Panc1 (cell line): Measurements from ENCODE around the gene FIGNL2. TPM values are rescaled to one million over a fixed set of nuclear protein-coding genes. Genes with fewer than 3 reads are reported as not detected.

Experiments used
- ATAC-seq: fragments of 200-7000 bp; cut with Tn5 transposase; 2 replicates; pipeline ENCODE4 v1.9.1; 2020; ENCODE audit warnings: mild to moderate bottlenecking, moderate library complexity
- BruUV-seq: library from RNA; stranded (reverse); fragments of 400-500 nt; replicated peaks from 2 replicates; lab custom pipeline; 2021; lab: Mats Ljungman, UMichigan
- CTCF ChIA-PET: fragments of 300-600 bp; sonication (Branson Sonifier 250); formaldehyde crosslinking; loops from one replicate; lab custom pipeline; 2022; ENCODE audit warnings: antibody characterized with exemption; lab: Charles Lee
- POLR2A ChIA-PET: fragments of 300-600 bp; sonication (Branson Sonifier 250); formaldehyde crosslinking; loops from one replicate; lab custom pipeline; 2022; ENCODE audit warnings: antibody characterized with exemption; lab: Charles Lee
- DNase-seq: peaks from one replicate; pipeline ENCODE4 v3.0.0-alpha.2; 2010; ENCODE audit warnings: low read depth, low spot score
- H3K27ac ChIP-seq: 2 replicates; pipeline ENCODE4 v1.5.1; 2011; ENCODE audit warnings: mild to moderate bottlenecking, low read length, inconsistent platforms
- H3K27me3 ChIP-seq: fragments of 200-500 bp; sonication (Bioruptor generic); 2 replicates; pipeline ENCODE4 v1.6.0; 2014; ENCODE audit warnings: low read length, inconsistent platforms; ENCODE audit not compliant: control insufficient read depth, insufficient read depth
- H3K36me3 ChIP-seq: fragments of 200-500 bp; sonication (Bioruptor generic); 2 replicates; pipeline ENCODE4 v1.5.1; 2014; ENCODE audit warnings: inconsistent platforms, mild to moderate bottlenecking, low read length, moderate library complexity; ENCODE audit not compliant: control insufficient read depth, insufficient read depth
- H3K4me1 ChIP-seq: 2 replicates; pipeline ENCODE4 v1.5.1; 2011; ENCODE audit warnings: inconsistent platforms, mild to moderate bottlenecking, low read length, moderate library complexity; ENCODE audit not compliant: control insufficient read depth, insufficient read depth
- H3K4me3 ChIP-seq, 2 experiments: 2 replicates each; pipeline ENCODE4 v1.5.1; 2011 to 2012; ENCODE audit warnings: low read depth in 2 of 2, low read length in 2 of 2, mild to moderate bottlenecking in 2 of 2, inconsistent platforms in 1 of 2, moderate library complexity in 1 of 2
- H3K9me3 ChIP-seq: fragments of 200-500 bp; sonication (Bioruptor generic); 2 replicates; pipeline ENCODE4 v1.5.1; 2014; ENCODE audit warnings: low read depth, mild to moderate bottlenecking, inconsistent platforms, low read length, moderate library complexity; ENCODE audit not compliant: control insufficient read depth, insufficient read depth
- POLR2AphosphoS5 ChIP-seq: IDR thresholded peaks from 2 replicates; pipeline ENCODE4 v1.6.1; 2012; ENCODE audit warnings: mild to moderate bottlenecking, low read depth, low read length, moderate library complexity
- SIN3A ChIP-seq: IDR thresholded peaks from 2 replicates; pipeline ENCODE4 v1.6.1; 2012; ENCODE audit warnings: low read depth, mild to moderate bottlenecking, low read length, moderate library complexity, borderline replicate concordance; ENCODE audit not compliant: insufficient read depth
- TCF7L2 ChIP-seq: IDR thresholded peaks from 2 replicates; pipeline ENCODE4 v1.6.1; 2011; ENCODE audit warnings: mild to moderate bottlenecking, low read depth, low read length, inconsistent platforms
- in situ Hi-C: cut with HindIII; loops from 2 replicates; pipeline ENCODE4 v1.10.0; 2016; ENCODE audit warnings: low sequenced_read_pairs, low pct_unique_long_range_greater_than_20kb
- intact Hi-C: fragments of 100-400 bp; cut with micrococcal nuclease; formaldehyde crosslinking; loops from one replicate; pipeline ENCODE4 v1.10.0; 2022; ENCODE audit not compliant: unreplicated experiment
- total RNA-seq: library from RNA; stranded (reverse); gene quantifications from one replicate; pipeline ENCODE4 v1.2.1, GENCODE V29; 2021; ENCODE audit not compliant: unreplicated experiment
- TF ChIP-seq, protein P1 (sequence below), 2 experiments: IDR thresholded peaks; 2 replicates each; pipeline ENCODE4 v1.6.1; 2011 to 2012; ENCODE audit warnings: low read depth in 2 of 2, control low read depth in 1 of 2, low read length in 1 of 2, mild to moderate bottlenecking in 1 of 2, moderate library complexity in 1 of 2; ENCODE audit not compliant: insufficient read depth in 1 of 2
- TF ChIP-seq, protein P2 (sequence below): fragments of 450-650 bp; IDR thresholded peaks from 2 replicates; pipeline ENCODE4 v1.5.1; 2017; ENCODE audit warnings: mild to moderate bottlenecking

The FIGNL2 gene
- total RNA-seq, 1 experiment from 2014 or later: 0.23 TPM

DNA sequence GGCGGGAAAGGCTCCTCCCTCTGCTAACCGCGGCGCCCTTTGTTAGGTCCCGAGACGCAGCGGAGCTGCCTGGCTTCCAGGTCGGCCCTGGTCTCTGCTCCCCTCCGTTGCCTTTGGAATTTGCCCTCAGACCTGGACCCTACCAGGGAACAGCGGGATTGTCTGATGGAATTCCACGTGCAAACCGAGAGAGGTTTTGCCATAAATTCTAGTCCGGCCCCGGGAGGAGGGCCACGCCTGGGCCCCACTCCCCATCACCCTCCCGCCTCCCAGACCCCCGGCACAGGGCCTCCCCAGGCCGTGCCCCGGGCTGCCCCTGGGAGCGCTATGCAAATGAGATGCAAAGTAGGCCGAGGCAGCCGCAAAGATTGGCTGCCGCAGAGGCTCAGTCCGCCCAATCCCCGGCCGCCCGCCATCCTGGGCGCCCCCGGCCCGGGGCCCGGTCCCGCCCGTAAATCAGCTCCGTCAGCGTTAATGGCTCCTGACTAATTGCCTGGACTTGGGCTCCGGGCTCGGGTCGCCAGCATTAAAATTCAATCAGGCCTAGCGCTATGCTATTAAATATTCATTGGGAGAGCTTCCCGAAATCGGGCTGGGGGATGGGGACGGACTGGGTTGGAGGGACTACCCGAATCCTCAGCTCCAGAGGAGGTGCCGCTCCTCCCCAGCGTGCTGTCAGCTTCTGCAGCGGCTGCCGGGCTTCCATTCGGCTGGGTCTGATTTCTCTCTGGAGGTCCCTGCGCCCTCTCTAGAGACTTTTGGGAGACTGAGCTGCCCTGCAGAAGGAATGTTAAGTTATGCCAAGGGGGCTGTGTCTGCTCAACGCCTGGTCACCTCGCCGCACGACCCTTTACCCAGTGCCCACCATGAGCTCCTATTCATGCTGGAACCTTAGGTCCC, 15.7 kb upstream of the FIGNL2 start (continued):
- TF ChIP-seq POLR2AphosphoS5: no peak

DNA sequence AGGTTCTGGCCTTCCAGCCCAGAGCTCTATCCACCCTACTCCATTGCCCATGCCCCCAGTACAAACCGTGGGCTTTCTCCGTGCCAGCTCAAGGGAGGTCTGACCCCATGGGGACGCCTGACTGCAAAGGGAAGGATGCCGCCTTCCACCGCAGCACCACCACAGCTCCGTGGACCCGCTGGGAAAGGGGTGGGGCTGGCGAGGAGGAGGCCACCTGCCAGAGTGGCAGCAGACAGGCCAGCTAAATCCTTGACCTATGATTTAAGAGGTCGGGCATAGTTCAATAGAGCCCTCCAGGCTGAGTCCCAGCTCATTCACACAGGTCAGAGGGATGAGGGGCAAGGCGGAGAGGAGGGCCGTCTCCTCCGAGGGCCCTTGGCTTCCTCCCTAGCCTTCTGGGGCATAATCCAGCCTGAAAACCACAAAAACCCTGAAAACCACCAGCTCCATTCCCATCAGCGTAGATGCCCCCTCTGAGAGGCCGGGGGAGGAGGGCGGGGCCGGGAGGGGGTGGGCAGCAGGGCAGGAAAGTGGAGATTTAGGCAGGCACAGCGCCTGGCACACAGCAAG, 14.9 kb upstream of the FIGNL2 start:
- ChIA-PET CTCF (no interaction called here), POLR2A (interaction anchor here (0.7 kb wide), 1 partner anchor 169 kb away, joined by 5 read pairs; no protein-coding TSS in a partner anchor)
- ATAC-seq (0 out of 2 replicates have a peak, but pooled peaks have one; percentile 14), DNase-seq (no peak)
- Histone ChIP-seq H3K36me3 (no peaks in the 10 kb centered on the region), H3K27ac (no peak overlapping the region), H3K4me1 (no peaks in the 10 kb centered on the region), H3K27me3 (no peaks in the 10 kb centered on the region), H3K9me3 (no peaks in the 10 kb centered on the region), H3K4me3 (no peak overlapping the region)
- TF ChIP-seq SIN3A (no peak), POLR2AphosphoS5 (no peak), TCF7L2 (no peak)
- TF ChIP-seq, protein P1, sequence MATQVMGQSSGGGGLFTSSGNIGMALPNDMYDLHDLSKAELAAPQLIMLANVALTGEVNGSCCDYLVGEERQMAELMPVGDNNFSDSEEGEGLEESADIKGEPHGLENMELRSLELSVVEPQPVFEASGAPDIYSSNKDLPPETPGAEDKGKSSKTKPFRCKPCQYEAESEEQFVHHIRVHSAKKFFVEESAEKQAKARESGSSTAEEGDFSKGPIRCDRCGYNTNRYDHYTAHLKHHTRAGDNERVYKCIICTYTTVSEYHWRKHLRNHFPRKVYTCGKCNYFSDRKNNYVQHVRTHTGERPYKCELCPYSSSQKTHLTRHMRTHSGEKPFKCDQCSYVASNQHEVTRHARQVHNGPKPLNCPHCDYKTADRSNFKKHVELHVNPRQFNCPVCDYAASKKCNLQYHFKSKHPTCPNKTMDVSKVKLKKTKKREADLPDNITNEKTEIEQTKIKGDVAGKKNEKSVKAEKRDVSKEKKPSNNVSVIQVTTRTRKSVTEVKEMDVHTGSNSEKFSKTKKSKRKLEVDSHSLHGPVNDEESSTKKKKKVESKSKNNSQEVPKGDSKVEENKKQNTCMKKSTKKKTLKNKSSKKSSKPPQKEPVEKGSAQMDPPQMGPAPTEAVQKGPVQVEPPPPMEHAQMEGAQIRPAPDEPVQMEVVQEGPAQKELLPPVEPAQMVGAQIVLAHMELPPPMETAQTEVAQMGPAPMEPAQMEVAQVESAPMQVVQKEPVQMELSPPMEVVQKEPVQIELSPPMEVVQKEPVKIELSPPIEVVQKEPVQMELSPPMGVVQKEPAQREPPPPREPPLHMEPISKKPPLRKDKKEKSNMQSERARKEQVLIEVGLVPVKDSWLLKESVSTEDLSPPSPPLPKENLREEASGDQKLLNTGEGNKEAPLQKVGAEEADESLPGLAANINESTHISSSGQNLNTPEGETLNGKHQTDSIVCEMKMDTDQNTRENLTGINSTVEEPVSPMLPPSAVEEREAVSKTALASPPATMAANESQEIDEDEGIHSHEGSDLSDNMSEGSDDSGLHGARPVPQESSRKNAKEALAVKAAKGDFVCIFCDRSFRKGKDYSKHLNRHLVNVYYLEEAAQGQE (IDR thresholded peaks at IDR 0.05; ENCODE audit: insufficient read depth in 1 of 2, low read depth in 2 of 2, low read length in 1 of 2): no peak
- TF ChIP-seq, protein P2, sequence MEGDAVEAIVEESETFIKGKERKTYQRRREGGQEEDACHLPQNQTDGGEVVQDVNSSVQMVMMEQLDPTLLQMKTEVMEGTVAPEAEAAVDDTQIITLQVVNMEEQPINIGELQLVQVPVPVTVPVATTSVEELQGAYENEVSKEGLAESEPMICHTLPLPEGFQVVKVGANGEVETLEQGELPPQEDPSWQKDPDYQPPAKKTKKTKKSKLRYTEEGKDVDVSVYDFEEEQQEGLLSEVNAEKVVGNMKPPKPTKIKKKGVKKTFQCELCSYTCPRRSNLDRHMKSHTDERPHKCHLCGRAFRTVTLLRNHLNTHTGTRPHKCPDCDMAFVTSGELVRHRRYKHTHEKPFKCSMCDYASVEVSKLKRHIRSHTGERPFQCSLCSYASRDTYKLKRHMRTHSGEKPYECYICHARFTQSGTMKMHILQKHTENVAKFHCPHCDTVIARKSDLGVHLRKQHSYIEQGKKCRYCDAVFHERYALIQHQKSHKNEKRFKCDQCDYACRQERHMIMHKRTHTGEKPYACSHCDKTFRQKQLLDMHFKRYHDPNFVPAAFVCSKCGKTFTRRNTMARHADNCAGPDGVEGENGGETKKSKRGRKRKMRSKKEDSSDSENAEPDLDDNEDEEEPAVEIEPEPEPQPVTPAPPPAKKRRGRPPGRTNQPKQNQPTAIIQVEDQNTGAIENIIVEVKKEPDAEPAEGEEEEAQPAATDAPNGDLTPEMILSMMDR: no peak
- intact Hi-C loops: no loop called here
- in situ Hi-C loops: no loop called here
- no TSS peak for BruUV-seq

DNA sequence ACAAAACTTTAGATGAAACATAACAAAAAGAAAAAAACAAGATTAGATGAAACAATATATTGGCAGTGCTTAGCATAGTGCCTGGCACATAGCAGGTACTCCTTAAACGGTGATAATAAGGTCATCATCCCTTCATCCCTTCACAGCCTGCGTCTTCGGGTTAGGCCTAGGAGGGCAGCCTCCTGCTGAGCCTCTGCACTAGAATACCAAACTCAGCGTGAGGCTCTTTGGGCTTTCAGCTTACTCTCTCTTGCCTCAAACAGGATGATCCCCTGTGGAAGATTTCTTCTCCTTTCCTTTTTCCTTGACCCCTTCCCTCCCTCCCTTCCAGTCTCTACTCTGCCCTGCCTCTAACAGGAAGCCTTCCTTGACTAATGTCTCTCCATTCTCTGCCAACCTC, 14.4 kb upstream of the FIGNL2 start:
- POLR2A ChIA-PET: interaction anchor here (0.7 kb wide), 1 partner anchor 169 kb away, joined by 5 read pairs; no protein-coding TSS in a partner anchor
- H3K4me3 ChIP-seq: no peak overlapping the region
- H3K4me1 ChIP-seq: no peaks in the 10 kb centered on the region
- ATAC-seq: no peak
- CTCF ChIA-PET: no interaction called here
- no TSS peak for BruUV-seq
- intact Hi-C loops (no loop called here), in situ Hi-C loops (no loop called here)
- no peak overlapping the region for H3K27ac ChIP-seq
- TF ChIP-seq, protein P1 (IDR thresholded peaks at IDR 0.05; ENCODE audit: insufficient read depth in 1 of 2, low read depth in 2 of 2, low read length in 1 of 2): no peak
- TF ChIP-seq POLR2AphosphoS5: no peak
- no peak for TF ChIP-seq TCF7L2
- no peak for TF ChIP-seq SIN3A
- TF ChIP-seq, protein P2: no peak
- no peak for DNase-seq
- H3K9me3 ChIP-seq: no peaks in the 10 kb centered on the region
- H3K36me3 ChIP-seq: no peaks in the 10 kb centered on the region
- no peaks in the 10 kb centered on the region for H3K27me3 ChIP-seq
